HFFc6 (cell line): ENCODE data around the gene LZTFL1. TPM values are rescaled to one million over a fixed set of nuclear protein-coding genes. Genes with fewer than 3 reads are reported as not detected.

Experiments
- DNase-seq: peaks from one replicate; pipeline ENCODE4 v3.0.0-alpha.2; 2018
- H3K27ac Mint-ChIP-seq: 2 replicates; pipeline ENCODE4 v1.8.0; 2020; ENCODE audit warnings: mild to moderate bottlenecking, mixed read lengths
- H3K27me3 Mint-ChIP-seq: 2 replicates; pipeline ENCODE4 v1.8.0; 2021; ENCODE audit warnings: mild to moderate bottlenecking, moderate library complexity, mixed read lengths; ENCODE audit not compliant: insufficient read depth
- H3K36me3 Mint-ChIP-seq: 2 replicates; pipeline ENCODE4 v1.8.0; 2021; ENCODE audit warnings: low read depth, mixed read lengths
- H3K4me1 Mint-ChIP-seq: 2 replicates; pipeline ENCODE4 v1.8.0; 2020; ENCODE audit warnings: low read depth, mixed read lengths
- H3K4me3 Mint-ChIP-seq: 2 replicates; pipeline ENCODE4 v1.8.0; 2020; ENCODE audit warnings: mild to moderate bottlenecking, moderate library complexity, mixed read lengths
- H3K9me3 Mint-ChIP-seq: 2 replicates; pipeline ENCODE4 v1.8.0; 2020; ENCODE audit warnings: mild to moderate bottlenecking, mixed read lengths
- total RNA-seq, 6 experiments: library from RNA; stranded (reverse); fragmentation: NEBNext Ultra II Directional; extraction: Animal tissue kit (Norgen Biotek cat#: 25700); gene quantifications; 2 replicates in 1 of 6; 3 replicates in 5 of 6; pipeline ENCODE4 v1.2.3, GENCODE V29; 2021
- TF ChIP-seq, protein P1 (sequence below): fragments of 200-600 bp; sonication (generic); IDR thresholded peaks from 2 replicates; pipeline ENCODE4 v1.5.0; 2021; ENCODE audit warnings: antibody characterized with exemption, mild to moderate bottlenecking

Gene LZTFL1
- total RNA-seq, 6 experiments from 2014 or later, result 13.0 to 20.0 (median 15.8) TPM

DNA sequence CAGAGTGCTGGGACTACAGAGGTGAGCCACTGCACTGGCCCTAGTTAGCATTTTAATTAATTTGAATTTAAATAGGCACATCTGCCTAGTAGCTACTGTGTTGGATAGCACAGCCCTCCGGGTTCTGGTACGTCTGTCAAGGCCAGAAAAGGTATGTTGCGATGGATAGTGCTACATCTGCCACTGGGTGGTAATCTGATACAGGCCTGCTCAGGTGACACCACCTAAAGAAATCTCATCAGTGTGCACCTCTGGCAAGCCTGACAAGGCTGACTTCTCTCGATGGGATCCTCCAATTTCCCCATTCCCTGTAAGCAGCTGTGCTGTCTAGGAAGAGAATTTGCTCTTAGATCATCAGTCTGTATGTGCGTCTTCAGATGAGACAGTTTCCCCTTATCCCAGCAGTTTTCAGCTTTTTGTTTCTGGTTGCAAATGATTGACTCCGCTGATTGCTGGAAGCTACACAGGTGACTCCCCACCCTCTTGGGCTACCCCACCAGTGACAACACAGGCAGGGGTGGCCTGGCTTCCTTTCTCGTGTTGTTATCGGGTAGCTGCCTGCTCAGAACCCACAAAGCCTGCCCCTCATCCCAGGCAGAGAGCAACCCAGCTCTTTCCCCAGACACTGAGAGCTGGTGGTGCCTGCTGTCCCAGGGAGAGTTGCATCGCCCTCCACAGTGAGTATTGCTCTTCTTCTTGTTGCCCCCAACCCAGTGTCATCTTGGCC, 44.2 kb upstream of the LZTFL1 start, which contains the start of gene CCR9:
TSS of gene CCR9 (plus strand) at position 565 of the 727 bp plus-strand sequence. CDS start 8,391 bp downstream, outside the sequence.
- Mint-ChIP-seq H3K4me1 (peaks cover 5% of the 10 kb centered on the region), H3K36me3 (no peaks in the 10 kb centered on the region), H3K27me3 (peaks cover 33% of the 10 kb centered on the region), H3K4me3 (no peak within 1 kb of the TSS), H3K9me3 (no peaks in the 10 kb centered on the region), H3K27ac (no peak within 1 kb of the TSS)
- TF ChIP-seq, protein P1, sequence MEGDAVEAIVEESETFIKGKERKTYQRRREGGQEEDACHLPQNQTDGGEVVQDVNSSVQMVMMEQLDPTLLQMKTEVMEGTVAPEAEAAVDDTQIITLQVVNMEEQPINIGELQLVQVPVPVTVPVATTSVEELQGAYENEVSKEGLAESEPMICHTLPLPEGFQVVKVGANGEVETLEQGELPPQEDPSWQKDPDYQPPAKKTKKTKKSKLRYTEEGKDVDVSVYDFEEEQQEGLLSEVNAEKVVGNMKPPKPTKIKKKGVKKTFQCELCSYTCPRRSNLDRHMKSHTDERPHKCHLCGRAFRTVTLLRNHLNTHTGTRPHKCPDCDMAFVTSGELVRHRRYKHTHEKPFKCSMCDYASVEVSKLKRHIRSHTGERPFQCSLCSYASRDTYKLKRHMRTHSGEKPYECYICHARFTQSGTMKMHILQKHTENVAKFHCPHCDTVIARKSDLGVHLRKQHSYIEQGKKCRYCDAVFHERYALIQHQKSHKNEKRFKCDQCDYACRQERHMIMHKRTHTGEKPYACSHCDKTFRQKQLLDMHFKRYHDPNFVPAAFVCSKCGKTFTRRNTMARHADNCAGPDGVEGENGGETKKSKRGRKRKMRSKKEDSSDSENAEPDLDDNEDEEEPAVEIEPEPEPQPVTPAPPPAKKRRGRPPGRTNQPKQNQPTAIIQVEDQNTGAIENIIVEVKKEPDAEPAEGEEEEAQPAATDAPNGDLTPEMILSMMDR, result no peak
- no peak for DNase-seq

GRCh38 chr3:45884368-45885201, 42.7 kb upstream of the LZTFL1 start:
- H3K4me3 Mint-ChIP-seq, result no peak overlapping the region
- peaks cover 34% of the 10 kb centered on the region for H3K27me3 Mint-ChIP-seq
- H3K27ac Mint-ChIP-seq, result no peak overlapping the region
- H3K4me1 Mint-ChIP-seq, result peaks cover 13% of the 10 kb centered on the region
- TF ChIP-seq, protein P1, result no peak
- DNase-seq, result no peak
- H3K9me3 Mint-ChIP-seq, result no peaks in the 10 kb centered on the region
- H3K36me3 Mint-ChIP-seq, result no peaks in the 10 kb centered on the region

GRCh38 chr3:45881078-45882022, 39.4 kb upstream of the LZTFL1 start:
- DNase-seq, result peak; percentile 36
- no peak overlapping the region for H3K27ac Mint-ChIP-seq
- peaks cover 31% of the 10 kb centered on the region for H3K27me3 Mint-ChIP-seq
- H3K9me3 Mint-ChIP-seq, result no peaks in the 10 kb centered on the region
- peaks cover 13% of the 10 kb centered on the region for H3K4me1 Mint-ChIP-seq
- no peaks in the 10 kb centered on the region for H3K36me3 Mint-ChIP-seq
- TF ChIP-seq, protein P1, result no peak
- no peak overlapping the region for H3K4me3 Mint-ChIP-seq

- TF ChIP-seq, protein P1, result no peak
- Mint-ChIP-seq H3K36me3 (no peaks in the 10 kb centered on the region), H3K27me3 (peaks cover 29% of the 10 kb centered on the region), H3K4me3 (no peak overlapping the region), H3K4me1 (peaks cover 13% of the 10 kb centered on the region), H3K27ac (no peak overlapping the region), H3K9me3 (no peaks in the 10 kb centered on the region)
- DNase-seq, result no peak
Observed at GRCh38 chr3:45880725-45881077, 38.8 kb upstream of the LZTFL1 start.

- Mint-ChIP-seq H3K4me3 (no peak overlapping the region), H3K27me3 (peaks cover 23% of the 10 kb centered on the region), H3K4me1 (peaks cover 13% of the 10 kb centered on the region), H3K36me3 (no peaks in the 10 kb centered on the region), H3K9me3 (no peaks in the 10 kb centered on the region), H3K27ac (no peak overlapping the region)
- no peak for DNase-seq
- TF ChIP-seq, protein P1, result no peak
Observed at GRCh38 chr3:45878124-45878523, 36.2 kb upstream of the LZTFL1 start.
